LoVo (cell line): ENCODE results near the gene ROCK2.
"Not testable (repeated sequence)": the region's sequence is repeated elsewhere in the genome, so short reads cannot be mapped to it uniquely, and the experiment has no call there.

Source experiments
- DNase-seq: peaks from one replicate; pipeline ENCODE4 v3.0.0-alpha.2; 2016; ENCODE audit warnings: low spot score

ROCK2 gene

GRCh38 chr2:11267931-11268330, 76.5 kb downstream of the ROCK2 start:
- DNase-seq: no peak

- DNase-seq: no peak
Measured at GRCh38 chr2:11264818-11265217, 79.6 kb downstream of the ROCK2 start.

GRCh38 chr2:11264007-11264406, 80.4 kb downstream of the ROCK2 start:
- no peak for DNase-seq

- no peak for DNase-seq
Measured at GRCh38 chr2:11263177-11263576, 81.3 kb downstream of the ROCK2 start.

GRCh38 chr2:11262438-11262837, 82.0 kb downstream of the ROCK2 start:
- DNase-seq: not testable (repeated sequence)

- not testable (repeated sequence) for DNase-seq
Measured at GRCh38 chr2:11261564-11261963, 82.9 kb downstream of the ROCK2 start.

GRCh38 chr2:11260979-11261378, 83.5 kb downstream of the ROCK2 start:
- no peak for DNase-seq

- DNase-seq: no peak
Measured at GRCh38 chr2:11257964-11258363, 86.5 kb downstream of the ROCK2 start.

GRCh38 chr2:11257078-11257477, 87.4 kb downstream of the ROCK2 start:
- no peak for DNase-seq

- DNase-seq: no peak
Measured at GRCh38 chr2:11256166-11256565, 88.3 kb downstream of the ROCK2 start.

- no peak for DNase-seq
Measured at GRCh38 chr2:11254100-11254536, 90.3 kb downstream of the ROCK2 start.

GRCh38 chr2:11252458-11252857, 92.0 kb downstream of the ROCK2 start:
- DNase-seq: not testable (repeated sequence)

GRCh38 chr2:11250400-11251196, 93.8 kb downstream of the ROCK2 start:
- DNase-seq: no peak

GRCh38 chr2:11245322-11245721, 99.1 kb downstream of the ROCK2 start:
- DNase-seq: no peak

- DNase-seq: no peak
Measured at GRCh38 chr2:11244091-11244826, 100.2 kb downstream of the ROCK2 start.

- no peak for DNase-seq
Measured at GRCh38 chr2:11243512-11243911, 100.9 kb downstream of the ROCK2 start.

GRCh38 chr2:11242542-11243174, 101.8 kb downstream of the ROCK2 start:
- no peak for DNase-seq

GRCh38 chr2:11241412-11242203, 102.8 kb downstream of the ROCK2 start:
- no peak for DNase-seq

- DNase-seq: peak; percentile 11
Measured at GRCh38 chr2:11239666-11240462, 104.6 kb downstream of the ROCK2 start.

- no peak for DNase-seq
Measured at GRCh38 chr2:11239147-11239546, 105.3 kb downstream of the ROCK2 start.

GRCh38 chr2:11237122-11237521, 107.3 kb downstream of the ROCK2 start:
- no peak for DNase-seq
